T47D (cell line): ENCODE measurements around the gene CALHM1.

ENCODE experiments used
- DNase-seq, 2 experiments: peaks; one replicate each; pipeline versions ENCODE4 v3.0.0 to v3.0.0-alpha.2; 2011 to 2012; ENCODE audit warnings: low read depth in 1 of 2, low spot score in 1 of 2
- JUND ChIP-seq: IDR thresholded peaks from 2 replicates; pipeline ENCODE4 v1.6.1; 2012; ENCODE audit warnings: low read depth
- in situ Hi-C: cut with HindIII; loops from 2 replicates; pipeline ENCODE4 v1.10.0; 2016; ENCODE audit warnings: low sequenced_read_pairs, low pct_unique_long_range_greater_than_20kb

The CALHM1 gene

DNA sequence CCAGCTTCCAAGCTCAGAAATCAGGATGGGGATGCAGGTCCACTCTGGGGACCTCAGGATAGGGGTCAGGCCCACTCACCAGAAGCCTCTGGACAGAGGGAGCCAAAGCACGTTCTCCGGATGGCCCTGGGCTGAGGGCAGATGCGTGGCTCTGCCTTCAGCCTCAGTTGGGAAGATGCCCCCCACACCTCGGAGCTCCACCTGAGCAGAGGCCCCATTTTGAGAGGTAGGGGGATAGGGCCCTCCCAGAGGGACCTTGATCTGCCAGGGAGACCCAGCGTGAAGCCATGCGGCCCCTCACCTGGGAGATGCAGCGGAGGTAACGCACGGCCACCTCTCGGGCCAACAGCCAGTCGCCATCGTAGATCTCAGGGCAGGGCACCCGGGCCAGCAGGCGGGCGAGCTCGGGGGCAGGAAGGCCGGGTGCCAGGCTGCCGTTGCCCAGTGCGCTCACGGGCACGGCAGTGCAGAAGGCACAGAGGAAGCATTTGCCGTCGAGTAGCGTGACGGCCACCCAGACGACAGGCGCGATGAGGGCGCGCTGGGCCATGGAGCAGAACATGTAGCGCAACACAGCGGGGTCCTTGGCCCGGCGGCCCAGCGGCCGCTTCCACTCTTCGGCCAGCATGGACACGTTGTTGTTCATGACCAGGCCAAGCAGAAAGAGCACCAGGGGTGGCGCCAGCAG lies 660 bp downstream of the CALHM1 start:
- in situ Hi-C loops: no loop called here
- no peak for DNase-seq
- TF ChIP-seq JUND: no peak

DNA sequence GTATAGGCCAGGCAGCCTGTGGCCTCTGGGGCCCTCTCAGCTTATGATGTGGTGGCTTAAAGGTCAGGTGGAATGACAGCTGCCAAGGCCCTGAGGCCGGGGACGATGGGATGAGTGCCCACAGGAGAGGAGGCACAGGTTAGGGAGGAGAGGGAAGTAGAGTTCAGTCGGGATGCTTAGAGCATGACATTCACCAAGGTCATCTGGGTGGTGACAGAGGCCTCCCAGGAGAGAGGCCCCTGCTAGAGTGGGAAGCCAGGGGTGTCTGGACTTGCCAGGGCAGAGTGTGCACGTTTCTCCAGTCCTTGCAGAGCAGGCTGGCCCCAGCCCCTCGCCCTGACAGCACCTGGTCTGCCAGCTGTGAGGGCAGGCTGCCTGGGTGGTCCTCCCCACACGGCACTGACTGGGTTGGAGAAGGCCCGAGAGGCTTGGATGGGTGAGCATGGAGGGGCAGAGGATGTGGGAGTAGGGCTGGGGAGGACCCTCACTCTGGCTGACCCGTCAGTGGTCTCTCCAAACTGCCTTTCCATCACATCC lies 1.5 kb downstream of the CALHM1 start:
- in situ Hi-C loops: no loop called here
- no peak for TF ChIP-seq JUND
- no peak for DNase-seq

DNA sequence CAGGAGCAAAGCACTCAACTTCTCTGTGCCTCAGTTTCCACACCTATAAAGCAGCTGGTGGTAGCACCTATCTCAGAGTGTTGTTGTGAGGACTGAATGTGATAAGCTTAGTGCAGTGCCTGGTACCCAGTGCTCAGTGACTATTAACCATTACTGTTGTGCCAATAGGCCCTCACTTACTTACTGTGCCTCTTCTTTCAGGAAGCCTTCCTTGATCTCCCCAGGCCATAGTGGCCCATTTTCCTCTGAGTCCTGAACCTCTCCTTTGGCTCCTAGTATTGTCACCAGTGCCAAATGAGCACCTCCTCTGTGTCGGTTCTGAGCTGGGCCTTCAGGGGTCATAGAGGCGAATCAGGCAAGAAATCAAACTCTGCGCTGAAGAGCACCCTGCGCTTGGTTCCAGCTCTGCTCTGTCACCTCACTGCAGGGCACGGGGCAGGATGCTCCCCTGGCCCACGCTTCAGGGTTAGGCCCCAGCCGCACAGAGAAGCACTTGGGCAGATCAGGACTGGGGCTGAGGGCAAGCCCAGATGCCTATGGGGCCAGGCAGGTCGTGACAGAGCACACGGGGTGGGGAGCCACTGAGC lies 2.5 kb downstream of the CALHM1 start:
- in situ Hi-C loops: no loop called here
- no peak for TF ChIP-seq JUND

DNA sequence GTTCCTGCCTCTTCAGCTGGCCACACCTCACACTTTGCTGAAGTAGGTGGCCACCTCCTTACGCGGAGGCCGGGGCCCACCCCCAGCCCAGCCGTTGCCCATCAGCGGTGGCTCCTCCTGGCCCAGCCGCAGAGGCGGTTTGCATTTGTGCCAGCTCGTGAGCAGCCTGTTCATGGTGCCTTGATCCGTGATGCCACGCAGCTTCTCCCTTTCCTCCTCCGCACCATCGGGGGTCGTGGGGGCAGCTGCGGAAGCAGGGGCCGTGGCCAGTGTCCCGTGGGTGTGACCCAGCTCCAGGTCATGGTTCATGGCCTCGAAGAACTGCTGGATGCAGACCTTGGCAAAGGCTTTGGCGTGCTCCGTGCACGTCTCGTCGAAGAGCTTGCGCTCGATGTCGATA lies 3.5 kb downstream of the CALHM1 start:
- in situ Hi-C loops: no loop called here
- no peak for TF ChIP-seq JUND
- DNase-seq: no peak

More for the DNA sequence above, 2.5 kb downstream of the CALHM1 start:
- no peak for DNase-seq

DNA sequence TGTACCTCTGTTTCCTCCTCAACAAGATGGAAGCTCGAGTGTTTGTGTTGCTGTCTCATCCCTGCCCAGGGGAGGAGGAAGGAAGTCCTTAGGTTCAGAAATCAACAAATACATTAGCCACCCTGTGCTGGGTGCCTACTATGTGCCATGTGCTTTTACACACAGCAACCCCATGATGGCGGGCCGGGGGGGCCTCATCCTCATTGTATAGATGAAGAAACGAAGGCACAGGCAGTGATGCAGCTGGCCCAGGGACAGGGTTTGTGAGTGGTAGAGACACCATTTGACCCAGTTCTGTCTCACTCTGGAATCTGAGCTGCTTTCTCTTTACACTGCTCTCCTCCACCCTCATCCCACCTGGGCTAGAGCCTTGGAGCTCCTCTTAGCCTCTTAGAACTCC lies 4.7 kb downstream of the CALHM1 start:
- in situ Hi-C loops: no loop called here
- TF ChIP-seq JUND: no peak
- no peak for DNase-seq

DNA sequence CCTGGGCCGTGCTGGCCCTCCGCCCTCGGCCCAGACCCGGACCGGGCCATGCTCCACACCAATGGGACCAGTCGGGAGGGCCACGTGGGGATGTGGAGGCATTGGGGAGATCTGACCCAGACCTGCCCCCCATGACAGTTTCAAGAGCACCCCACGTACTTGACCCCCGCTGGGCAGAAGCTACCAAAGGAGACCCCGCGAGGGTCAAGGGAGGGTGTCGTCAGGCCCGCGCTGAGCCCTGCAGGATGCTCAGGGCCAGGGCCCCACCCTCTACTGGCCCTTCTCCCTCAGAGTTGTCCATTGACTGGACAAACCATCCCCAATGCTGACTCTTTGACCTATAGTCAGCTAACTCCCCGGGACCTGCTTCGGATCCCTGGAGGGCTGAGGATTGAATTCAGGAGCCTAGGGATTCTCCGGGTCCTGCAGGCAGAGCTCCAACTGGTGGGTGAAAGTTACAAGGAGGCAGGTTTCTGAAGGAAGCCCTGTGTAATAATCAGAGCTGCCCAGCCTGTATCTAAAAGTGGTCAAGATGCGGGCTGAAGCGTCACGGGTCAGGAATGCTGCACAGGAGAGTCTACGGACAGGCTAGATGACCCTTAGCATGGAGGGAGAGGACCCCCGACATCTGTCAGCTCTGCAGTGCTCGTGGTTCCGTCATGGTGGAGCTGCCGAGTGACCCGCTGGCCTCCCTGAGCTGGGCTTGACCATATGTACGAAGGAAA lies 6.0 kb downstream of the CALHM1 start:
- in situ Hi-C loops: no loop called here
- no peak for DNase-seq

DNA sequence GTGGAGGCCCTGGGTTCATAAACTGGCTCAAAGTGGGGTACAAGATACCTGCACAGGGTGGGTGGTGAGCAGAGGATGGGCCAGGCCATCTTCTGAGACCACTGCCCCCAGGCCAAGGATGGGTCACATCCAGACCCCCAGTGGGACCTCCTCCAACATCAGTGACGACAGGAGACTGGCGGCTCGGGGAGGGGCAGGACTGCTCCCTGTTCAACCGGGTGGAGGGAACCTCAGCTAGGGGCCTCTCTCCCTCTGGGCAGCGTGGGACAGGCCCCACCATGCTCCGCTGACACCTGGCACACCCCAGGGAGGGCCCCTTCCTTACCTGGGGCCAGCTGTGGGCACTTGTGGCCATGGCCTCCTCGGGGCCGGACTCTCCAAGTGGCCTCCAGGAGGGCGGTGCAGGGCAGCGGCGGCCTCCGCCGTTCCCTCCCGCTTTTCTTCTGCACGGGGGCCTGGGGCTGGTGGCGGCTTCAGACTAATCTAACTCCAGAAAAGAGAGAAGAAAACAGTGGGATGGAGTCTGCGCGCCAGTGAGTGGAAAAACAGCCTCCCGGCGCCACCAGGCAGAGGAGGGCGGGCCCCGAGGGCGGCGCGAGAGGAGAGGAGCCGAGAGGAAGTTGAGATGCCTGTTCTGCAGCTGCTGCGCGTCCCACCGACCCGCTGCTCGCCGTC lies 6.7 kb downstream of the CALHM1 start, which contains the start of gene CALHM2:
CALHM2 (minus strand) TSS at position 540 of the 675 bp plus-strand sequence. CDS start 2,429 bp downstream, outside the sequence.
- TF ChIP-seq JUND: no peak
- no peak for DNase-seq
- in situ Hi-C loops: no loop called here

More for the DNA sequence above, 6.0 kb downstream of the CALHM1 start:
- no peak for TF ChIP-seq JUND

DNA sequence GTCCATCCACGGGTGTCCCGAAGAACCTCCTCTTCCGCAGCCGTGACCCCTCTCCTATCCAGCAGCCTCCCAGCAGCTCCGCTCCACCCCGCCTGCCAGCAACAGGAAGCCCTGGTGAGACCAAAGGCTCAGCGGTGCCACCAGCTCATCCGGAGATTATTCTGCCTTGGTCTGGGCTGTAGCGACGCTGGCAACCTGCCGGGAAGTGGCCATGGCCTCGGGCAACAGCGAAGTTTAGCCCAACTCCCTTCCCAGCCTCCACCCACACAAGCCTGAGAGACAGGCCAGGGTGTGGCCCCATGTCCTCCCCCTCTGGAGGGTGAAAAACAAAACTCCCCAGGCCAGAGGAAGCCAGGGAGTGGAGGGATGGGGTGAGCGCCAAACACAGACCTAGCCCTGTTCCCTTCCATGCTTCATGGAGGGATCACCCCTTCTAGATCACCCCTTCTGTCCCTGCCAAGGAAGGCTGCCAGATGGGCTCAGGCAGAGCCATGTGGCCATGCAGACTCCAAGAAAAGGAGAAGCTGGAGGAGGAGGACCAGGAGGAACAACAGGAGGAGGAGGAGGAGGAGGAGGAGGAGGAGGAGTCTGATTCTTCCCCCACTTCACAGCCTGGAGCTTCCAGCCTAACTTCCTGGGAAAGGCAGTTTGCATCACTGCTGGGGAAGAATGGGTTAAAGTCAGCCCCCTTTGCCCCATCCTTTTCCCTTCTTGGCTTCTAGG lies 7.4 kb downstream of the CALHM1 start:
- in situ Hi-C loops: no loop called here
- DNase-seq: peak; percentile 25 to 33
- no peak for TF ChIP-seq JUND

DNA sequence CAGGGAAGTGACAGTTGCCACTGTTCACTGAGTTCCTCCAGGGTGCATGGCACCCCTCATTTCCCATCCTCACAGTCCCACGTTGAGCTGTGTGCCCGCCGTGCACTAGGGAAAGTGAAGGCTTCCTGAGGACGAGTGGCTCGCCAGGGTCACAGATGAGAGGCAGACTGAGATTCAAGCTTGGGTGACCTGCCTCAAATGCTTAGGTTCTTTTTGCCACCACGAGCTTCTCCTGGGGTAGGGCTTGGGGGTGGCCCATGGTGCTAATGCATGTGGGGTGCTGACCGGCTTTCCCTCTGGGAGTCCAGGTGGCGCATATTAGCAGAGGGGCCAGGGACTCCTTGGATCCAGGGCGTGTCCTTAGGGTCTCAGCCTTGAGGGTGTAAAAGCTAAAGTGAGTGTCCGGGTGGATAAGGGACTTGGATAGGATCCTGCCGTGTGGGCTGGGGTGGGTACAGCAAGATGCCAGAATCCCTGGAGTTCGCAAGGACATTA lies 8.5 kb downstream of the CALHM1 start:
- TF ChIP-seq JUND: no peak
- in situ Hi-C loops: no loop called here
- DNase-seq: no peak

DNA sequence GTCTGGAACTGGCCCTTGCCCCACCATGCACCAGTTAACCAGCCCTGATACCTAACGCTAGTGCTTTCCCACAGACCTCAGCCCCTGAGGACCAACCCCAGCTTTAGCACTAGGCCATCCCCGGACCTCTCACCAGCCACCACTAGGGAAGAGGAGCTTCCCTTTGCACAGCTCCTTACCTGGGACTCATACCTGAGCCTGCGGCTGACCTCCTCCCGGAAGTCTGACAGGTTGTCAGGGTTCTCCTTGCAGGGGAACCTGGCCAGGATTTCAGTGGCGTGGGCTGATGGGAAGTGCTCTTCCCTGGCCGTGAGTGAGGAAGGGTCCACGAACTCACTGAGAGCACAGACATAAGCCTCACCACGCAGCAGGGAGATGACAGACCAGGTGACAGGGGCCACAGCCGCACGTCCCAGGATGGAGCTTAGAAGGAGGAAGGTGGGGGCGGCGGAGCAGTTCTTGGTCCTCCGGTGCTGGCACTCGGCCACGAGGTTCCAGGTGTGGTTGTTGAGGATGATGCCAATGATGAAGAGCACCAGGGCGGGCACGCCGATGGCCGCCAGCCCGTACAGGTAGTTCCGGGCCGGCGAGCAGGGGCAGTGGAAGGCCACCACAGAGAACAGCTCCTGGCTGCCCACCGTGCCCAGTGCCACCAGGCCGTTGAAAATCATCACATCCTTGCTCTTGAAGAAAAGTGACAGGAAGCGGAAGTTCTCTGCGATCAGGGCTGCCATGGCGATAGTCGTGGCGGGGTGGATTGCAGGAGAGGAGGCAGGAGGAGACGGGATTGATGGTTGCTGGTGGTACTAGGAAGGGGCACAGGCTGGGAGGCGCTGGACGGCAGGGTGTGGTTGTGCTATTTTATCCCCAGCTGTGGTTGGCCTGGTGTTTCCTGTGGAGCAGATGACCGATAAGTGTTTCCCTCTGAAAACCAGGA lies 9.2 kb downstream of the CALHM1 start:
- DNase-seq: no peak

DNA sequence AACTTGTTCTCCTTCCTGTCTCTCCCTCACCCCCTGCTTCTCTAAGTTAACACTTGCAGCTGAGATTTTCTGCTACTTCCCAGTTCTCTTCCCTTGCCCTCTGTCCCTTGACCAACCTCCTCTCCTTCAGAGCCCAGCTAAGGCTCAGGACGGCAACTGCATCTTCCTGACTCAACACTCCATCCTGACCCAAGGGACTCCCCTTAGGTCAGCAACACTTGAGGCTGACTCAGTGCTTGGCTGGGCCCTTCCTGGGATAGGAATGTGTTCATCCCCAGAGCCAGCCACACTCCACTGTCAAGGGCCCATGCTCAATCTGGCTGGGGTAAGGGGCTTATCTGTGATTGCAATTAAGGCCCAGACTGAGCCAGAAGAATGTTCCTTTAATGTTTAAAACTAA lies 10.0 kb downstream of the CALHM1 start:
- no peak for TF ChIP-seq JUND
- in situ Hi-C loops: no loop called here
- no peak for DNase-seq

More for the DNA sequence above, 9.2 kb downstream of the CALHM1 start:
- in situ Hi-C loops: no loop called here
- no peak for TF ChIP-seq JUND
